SK-N-SH (cell line): ENCODE data around the gene SPOCK1.

Experiments
- EZH2phosphoT487 ChIP-seq: fragments of 200-600 bp; sonication (generic); IDR thresholded peaks from 2 replicates; pipeline ENCODE4 v1.6.1; 2017; ENCODE audit warnings: low read depth, mixed run types, mild to moderate bottlenecking, antibody characterized with exemption, moderate library complexity, borderline replicate concordance
- FOXM1 ChIP-seq: IDR thresholded peaks from 2 replicates; pipeline ENCODE4 v1.4.0; 2012; ENCODE audit warnings: low read depth, mild to moderate bottlenecking
- JUND ChIP-seq: IDR thresholded peaks from 2 replicates; pipeline ENCODE4 v1.4.0; 2012
- POLR2AphosphoS5 ChIP-seq: IDR thresholded peaks from 2 replicates; pipeline ENCODE4 v1.6.1; 2012; ENCODE audit warnings: low read depth, low read length
- RAD21 ChIP-seq: IDR thresholded peaks from 2 replicates; pipeline ENCODE4 v1.6.1; 2012; ENCODE audit warnings: mild to moderate bottlenecking, low read length
- TF ChIP-seq, protein P1 (sequence below): IDR thresholded peaks from 2 replicates; pipeline ENCODE4 v1.4.0; 2012; ENCODE audit warnings: low read depth, borderline replicate concordance
- TF ChIP-seq, protein P2 (sequence below): IDR thresholded peaks from 2 replicates; pipeline ENCODE4 v1.6.1; 2012; ENCODE audit warnings: mild to moderate bottlenecking, low read depth, low read length, moderate library complexity
- TF ChIP-seq, protein P3 (sequence below): fragments of 200-600 bp; sonication (generic); IDR thresholded peaks from 2 replicates; pipeline ENCODE4 v1.6.1; 2017; ENCODE audit warnings: antibody characterized with exemption, mild to moderate bottlenecking, moderate library complexity

DNA sequence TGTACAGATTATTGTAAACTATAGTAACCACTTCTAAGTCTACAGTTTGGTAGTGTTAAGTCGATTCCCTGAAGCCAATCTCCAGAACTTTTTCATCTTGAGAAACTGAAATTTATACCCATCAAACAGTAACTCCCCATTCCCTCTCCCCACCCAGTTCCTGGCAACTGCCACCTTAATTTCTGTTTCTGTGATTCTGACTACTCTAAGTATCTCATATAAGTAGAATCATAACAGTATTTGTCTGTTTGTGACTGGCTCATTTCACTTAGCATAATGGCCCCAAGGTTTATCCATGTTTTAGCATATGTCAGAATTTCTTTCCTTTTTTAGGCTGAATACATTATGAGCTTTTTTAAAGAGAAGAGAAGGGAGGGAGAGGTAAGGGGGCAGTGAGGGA lies 61.4 kb downstream of the SPOCK1 start:
- TF ChIP-seq FOXM1 (no peak), JUND (no peak), RAD21 (no peak), POLR2AphosphoS5 (no peak), EZH2phosphoT487 (no peak)
- TF ChIP-seq, protein P1, sequence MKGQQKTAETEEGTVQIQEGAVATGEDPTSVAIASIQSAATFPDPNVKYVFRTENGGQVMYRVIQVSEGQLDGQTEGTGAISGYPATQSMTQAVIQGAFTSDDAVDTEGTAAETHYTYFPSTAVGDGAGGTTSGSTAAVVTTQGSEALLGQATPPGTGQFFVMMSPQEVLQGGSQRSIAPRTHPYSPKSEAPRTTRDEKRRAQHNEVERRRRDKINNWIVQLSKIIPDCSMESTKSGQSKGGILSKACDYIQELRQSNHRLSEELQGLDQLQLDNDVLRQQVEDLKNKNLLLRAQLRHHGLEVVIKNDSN = no peak
- TF ChIP-seq, protein P2, sequence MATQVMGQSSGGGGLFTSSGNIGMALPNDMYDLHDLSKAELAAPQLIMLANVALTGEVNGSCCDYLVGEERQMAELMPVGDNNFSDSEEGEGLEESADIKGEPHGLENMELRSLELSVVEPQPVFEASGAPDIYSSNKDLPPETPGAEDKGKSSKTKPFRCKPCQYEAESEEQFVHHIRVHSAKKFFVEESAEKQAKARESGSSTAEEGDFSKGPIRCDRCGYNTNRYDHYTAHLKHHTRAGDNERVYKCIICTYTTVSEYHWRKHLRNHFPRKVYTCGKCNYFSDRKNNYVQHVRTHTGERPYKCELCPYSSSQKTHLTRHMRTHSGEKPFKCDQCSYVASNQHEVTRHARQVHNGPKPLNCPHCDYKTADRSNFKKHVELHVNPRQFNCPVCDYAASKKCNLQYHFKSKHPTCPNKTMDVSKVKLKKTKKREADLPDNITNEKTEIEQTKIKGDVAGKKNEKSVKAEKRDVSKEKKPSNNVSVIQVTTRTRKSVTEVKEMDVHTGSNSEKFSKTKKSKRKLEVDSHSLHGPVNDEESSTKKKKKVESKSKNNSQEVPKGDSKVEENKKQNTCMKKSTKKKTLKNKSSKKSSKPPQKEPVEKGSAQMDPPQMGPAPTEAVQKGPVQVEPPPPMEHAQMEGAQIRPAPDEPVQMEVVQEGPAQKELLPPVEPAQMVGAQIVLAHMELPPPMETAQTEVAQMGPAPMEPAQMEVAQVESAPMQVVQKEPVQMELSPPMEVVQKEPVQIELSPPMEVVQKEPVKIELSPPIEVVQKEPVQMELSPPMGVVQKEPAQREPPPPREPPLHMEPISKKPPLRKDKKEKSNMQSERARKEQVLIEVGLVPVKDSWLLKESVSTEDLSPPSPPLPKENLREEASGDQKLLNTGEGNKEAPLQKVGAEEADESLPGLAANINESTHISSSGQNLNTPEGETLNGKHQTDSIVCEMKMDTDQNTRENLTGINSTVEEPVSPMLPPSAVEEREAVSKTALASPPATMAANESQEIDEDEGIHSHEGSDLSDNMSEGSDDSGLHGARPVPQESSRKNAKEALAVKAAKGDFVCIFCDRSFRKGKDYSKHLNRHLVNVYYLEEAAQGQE = no peak
- TF ChIP-seq, protein P3, sequence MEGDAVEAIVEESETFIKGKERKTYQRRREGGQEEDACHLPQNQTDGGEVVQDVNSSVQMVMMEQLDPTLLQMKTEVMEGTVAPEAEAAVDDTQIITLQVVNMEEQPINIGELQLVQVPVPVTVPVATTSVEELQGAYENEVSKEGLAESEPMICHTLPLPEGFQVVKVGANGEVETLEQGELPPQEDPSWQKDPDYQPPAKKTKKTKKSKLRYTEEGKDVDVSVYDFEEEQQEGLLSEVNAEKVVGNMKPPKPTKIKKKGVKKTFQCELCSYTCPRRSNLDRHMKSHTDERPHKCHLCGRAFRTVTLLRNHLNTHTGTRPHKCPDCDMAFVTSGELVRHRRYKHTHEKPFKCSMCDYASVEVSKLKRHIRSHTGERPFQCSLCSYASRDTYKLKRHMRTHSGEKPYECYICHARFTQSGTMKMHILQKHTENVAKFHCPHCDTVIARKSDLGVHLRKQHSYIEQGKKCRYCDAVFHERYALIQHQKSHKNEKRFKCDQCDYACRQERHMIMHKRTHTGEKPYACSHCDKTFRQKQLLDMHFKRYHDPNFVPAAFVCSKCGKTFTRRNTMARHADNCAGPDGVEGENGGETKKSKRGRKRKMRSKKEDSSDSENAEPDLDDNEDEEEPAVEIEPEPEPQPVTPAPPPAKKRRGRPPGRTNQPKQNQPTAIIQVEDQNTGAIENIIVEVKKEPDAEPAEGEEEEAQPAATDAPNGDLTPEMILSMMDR = no peak
